GM10248 (cell line): ENCODE data around the gene ATF2.

ENCODE experiments used
- CTCF ChIA-PET: fragments of 300-600 bp; sonication (Branson Sonifier 250); formaldehyde crosslinking; extraction: SDS; loops from one replicate; lab custom pipeline; 2021; ENCODE audit warnings: antibody characterized with exemption; lab: Yijun Ruan, JAX
- POLR2A ChIA-PET: fragments of 350-650 bp; sonication (Branson Sonifier 250); formaldehyde crosslinking; extraction: SDS; loops from one replicate; lab custom pipeline; 2020; ENCODE audit warnings: antibody characterized with exemption; lab: Yijun Ruan, JAX
- DNase-seq: peaks from one replicate; pipeline ENCODE4 v3.0.0; 2012; ENCODE audit errors: extremely low spot score
- TF ChIP-seq, protein P1 (sequence below): IDR thresholded peaks from 2 replicates; pipeline ENCODE4 v1.5.1; 2012; ENCODE audit warnings: mild to moderate bottlenecking, low read depth; ENCODE audit errors: extremely low read depth, missing control alignments, control extremely low read depth

The ATF2 gene

DNA sequence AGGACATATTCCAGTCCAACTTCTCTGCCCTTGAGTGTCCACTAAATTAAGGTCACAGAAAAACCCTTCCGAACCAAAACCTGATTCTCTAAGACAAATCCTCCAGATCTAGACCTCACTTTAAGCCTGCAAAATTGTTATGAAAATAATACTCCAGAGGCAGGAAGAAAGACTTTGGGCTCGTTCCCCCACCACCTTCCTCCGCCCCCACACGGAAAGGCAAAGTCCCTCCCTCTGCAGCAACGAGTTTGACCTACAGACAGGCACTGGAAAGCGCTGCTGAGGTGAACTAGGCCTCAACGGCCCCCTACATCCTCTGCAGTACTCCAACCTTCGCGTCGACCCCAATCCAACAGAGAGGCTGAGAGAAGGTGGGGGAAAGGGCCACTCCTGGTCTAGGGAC, 12.7 kb upstream of the ATF2 start:
- CTCF ChIA-PET: interaction anchor here (2.4 to 2.7 kb wide), 2 partner anchors 9 to 22 kb away, joined by 5 to 8 read pairs; no protein-coding TSS in a partner anchor
- POLR2A ChIA-PET: no interaction called here
- TF ChIP-seq, protein P1, sequence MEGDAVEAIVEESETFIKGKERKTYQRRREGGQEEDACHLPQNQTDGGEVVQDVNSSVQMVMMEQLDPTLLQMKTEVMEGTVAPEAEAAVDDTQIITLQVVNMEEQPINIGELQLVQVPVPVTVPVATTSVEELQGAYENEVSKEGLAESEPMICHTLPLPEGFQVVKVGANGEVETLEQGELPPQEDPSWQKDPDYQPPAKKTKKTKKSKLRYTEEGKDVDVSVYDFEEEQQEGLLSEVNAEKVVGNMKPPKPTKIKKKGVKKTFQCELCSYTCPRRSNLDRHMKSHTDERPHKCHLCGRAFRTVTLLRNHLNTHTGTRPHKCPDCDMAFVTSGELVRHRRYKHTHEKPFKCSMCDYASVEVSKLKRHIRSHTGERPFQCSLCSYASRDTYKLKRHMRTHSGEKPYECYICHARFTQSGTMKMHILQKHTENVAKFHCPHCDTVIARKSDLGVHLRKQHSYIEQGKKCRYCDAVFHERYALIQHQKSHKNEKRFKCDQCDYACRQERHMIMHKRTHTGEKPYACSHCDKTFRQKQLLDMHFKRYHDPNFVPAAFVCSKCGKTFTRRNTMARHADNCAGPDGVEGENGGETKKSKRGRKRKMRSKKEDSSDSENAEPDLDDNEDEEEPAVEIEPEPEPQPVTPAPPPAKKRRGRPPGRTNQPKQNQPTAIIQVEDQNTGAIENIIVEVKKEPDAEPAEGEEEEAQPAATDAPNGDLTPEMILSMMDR: no peak
- DNase-seq: peak; percentile 51

DNA sequence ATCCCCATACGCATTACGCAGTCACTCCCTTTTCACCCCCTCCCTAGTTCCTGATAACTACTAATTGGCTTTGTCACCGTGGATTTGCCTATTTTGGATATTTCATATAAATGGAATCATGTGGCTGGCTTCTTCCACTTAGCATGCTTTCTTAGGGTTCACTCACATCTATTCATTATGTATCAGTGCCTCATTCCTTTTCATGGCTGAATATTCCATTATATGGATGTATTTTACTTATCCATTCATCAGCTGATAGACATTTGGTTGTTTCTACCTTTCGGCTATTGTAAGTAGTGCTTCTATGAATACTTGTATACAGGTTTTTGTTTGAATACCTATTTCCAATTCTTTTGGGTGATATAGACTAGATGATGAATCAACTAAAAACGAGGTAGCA, 8.6 kb upstream of the ATF2 start:
- ChIA-PET POLR2A (no interaction called here), CTCF (interaction anchor here (1.0 to 4.0 kb wide), 2 partner anchors 10 to 920 kb away, joined by 3 to 16 read pairs; no protein-coding TSS in a partner anchor)
- no peak for DNase-seq
- TF ChIP-seq, protein P1: no peak

- TF ChIP-seq, protein P1: no peak
- ChIA-PET CTCF (interaction anchor here (1.0 to 4.0 kb wide), 3 partner anchors 9 to 921 kb away, joined by 3 to 16 read pairs (median 3); no protein-coding TSS in a partner anchor), POLR2A (no interaction called here)
- no peak for DNase-seq
Measured at GRCh38 chr2:175175896-175176295, 7.9 kb upstream of the ATF2 start.

- TF ChIP-seq, protein P1: no peak
- DNase-seq: no peak
- CTCF ChIA-PET: interaction anchor here (1.2 kb wide), 1 partner anchor 10 kb away, joined by 3 read pairs; no protein-coding TSS in a partner anchor
- POLR2A ChIA-PET: no interaction called here
Measured at GRCh38 chr2:175175320-175175719, 7.3 kb upstream of the ATF2 start.

GRCh38 chr2:175170659-175171304, 2.8 kb upstream of the ATF2 start:
- TF ChIP-seq, protein P1: no peak
- POLR2A ChIA-PET: no interaction called here
- CTCF ChIA-PET: interaction anchor here (1.3 to 2.3 kb wide), 3 partner anchors 9 to 33 kb away, joined by 3 to 8 read pairs (median 5); partner anchors contain the start of gene ATP5MC3
- DNase-seq: no peak

DNA sequence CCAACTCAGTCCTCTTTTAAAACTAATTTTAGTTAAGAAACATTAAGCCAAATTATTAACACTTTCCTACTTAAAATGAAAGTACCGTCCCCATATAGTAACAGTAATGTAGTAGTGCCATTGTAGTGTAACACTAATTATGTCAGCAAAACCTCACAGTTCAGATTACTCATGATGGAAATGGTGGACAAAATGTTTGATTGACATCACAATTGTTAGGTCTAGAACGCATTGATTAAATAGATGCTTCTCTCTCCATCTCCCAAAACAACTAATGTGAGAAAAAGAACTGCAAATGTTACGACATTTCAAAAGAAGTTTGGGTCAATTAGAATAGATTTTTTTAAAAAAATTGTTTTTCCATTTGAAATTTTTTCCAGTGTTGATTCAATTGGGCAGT, 1.2 kb upstream of the ATF2 start:
- CTCF ChIA-PET: interaction anchor here (1.3 kb wide), 2 partner anchors 8 to 33 kb away, joined by 5 to 6 read pairs; no protein-coding TSS in a partner anchor
- no peak for DNase-seq
- POLR2A ChIA-PET: no interaction called here
- TF ChIP-seq, protein P1: no peak
